ENCODE results near the gene PPP1CA.
A peak's percentile ranks its signal among the peaks of the same experiment; 100 is the strongest.

Gene PPP1CA

GRCh38 chr11:67356387-67356863, 45.2 kb downstream of the PPP1CA start:
- Histone ChIP-seq H3K9me3 (ENCODE audit: control extremely low read depth in 1 of 5, control insufficient read depth in 4 of 5, insufficient read depth in 2 of 5, low read depth in 1 of 5, low read length in 4 of 5) (no peaks in the 10 kb centered on the region), H3K4me3 (ENCODE audit: control insufficient read depth in 1 of 7, extremely low read depth in 1 of 7, insufficient read depth in 4 of 7, low read depth in 2 of 7, low read length in 6 of 7) (no peak overlapping the region), H3K27ac (ENCODE audit: insufficient read depth in 1 of 2, low read depth in 1 of 2, low read length in 2 of 2, poor library complexity in 1 of 2, severe bottlenecking in 2 of 2) (no peak overlapping the region), H3K27me3 (replicated peaks in 2 of 5; ENCODE audit: control insufficient read depth in 4 of 5, insufficient read depth in 5 of 5, low read length in 4 of 5) (no peaks in the 10 kb centered on the region), H3K36me3 (ENCODE audit: control insufficient read depth in 4 of 4, insufficient read depth in 4 of 4, low read length in 3 of 4) (no peaks in the 10 kb centered on the region), H3K4me1 (ENCODE audit: control extremely low read depth in 1 of 4, control insufficient read depth in 4 of 4, insufficient read depth in 4 of 4, low read length in 3 of 4) (peaks cover 6 to 55% (median 31%) of the 10 kb centered on the region in 4 experiments)
- no peak for DNase-seq
- ChIA-PET POLR2A (interaction anchor here (0.6 kb wide), 1 partner anchor 60 kb away, joined by 3 read pairs; no protein-coding TSS in a partner anchor), CTCF (interaction anchor here (1.0 to 20.0 kb wide), 9 partner anchors 9 to 289 kb away, joined by 3 to 892 read pairs (median 3); partner anchors contain the start of genes CLCF1 and RAD9A)
- 41% methylated on average over 3 of the region's 4 CpGs for WGBS (ENCODE audit: insufficient coverage)

- Histone ChIP-seq H3K36me3 (ENCODE audit: control insufficient read depth in 4 of 4, insufficient read depth in 4 of 4, low read length in 3 of 4) (peaks cover 0 to 3% (median 0%) of the 10 kb centered on the region in 4 experiments), H3K27me3 (replicated peaks in 2 of 5; ENCODE audit: control insufficient read depth in 4 of 5, insufficient read depth in 5 of 5, low read length in 4 of 5) (no peaks in the 10 kb centered on the region), H3K27ac (ENCODE audit: insufficient read depth in 1 of 2, low read depth in 1 of 2, low read length in 2 of 2, poor library complexity in 1 of 2, severe bottlenecking in 2 of 2) (no peak overlapping the region), H3K4me1 (ENCODE audit: control extremely low read depth in 1 of 4, control insufficient read depth in 4 of 4, insufficient read depth in 4 of 4, low read length in 3 of 4) (peaks cover 7 to 58% (median 35%) of the 10 kb centered on the region in 4 experiments), H3K4me3 (ENCODE audit: control insufficient read depth in 1 of 7, extremely low read depth in 1 of 7, insufficient read depth in 4 of 7, low read depth in 2 of 7, low read length in 6 of 7) (no peak overlapping the region), H3K9me3 (ENCODE audit: control extremely low read depth in 1 of 5, control insufficient read depth in 4 of 5, insufficient read depth in 2 of 5, low read depth in 1 of 5, low read length in 4 of 5) (no peaks in the 10 kb centered on the region)
- WGBS (ENCODE audit: insufficient coverage) = 100% methylated on average over 1 of the region's 4 CpGs
- no peak for DNase-seq
- POLR2A ChIA-PET = no interaction called here
- CTCF ChIA-PET = interaction anchor here (0.8 to 20.0 kb wide), 10 partner anchors 7 to 290 kb away, joined by 3 to 892 read pairs (median 4); partner anchors contain the start of genes CLCF1 and RAD9A
Measured at GRCh38 chr11:67355794-67356386, 45.8 kb downstream of the PPP1CA start.

- H3K9me3 ChIP-seq (ENCODE audit: control extremely low read depth in 1 of 5, control insufficient read depth in 4 of 5, insufficient read depth in 2 of 5, low read depth in 1 of 5, low read length in 4 of 5) = no peaks in the 10 kb centered on the region
- H3K27ac ChIP-seq (ENCODE audit: insufficient read depth in 1 of 2, low read depth in 1 of 2, low read length in 2 of 2, poor library complexity in 1 of 2, severe bottlenecking in 2 of 2) = peak overlapping the region in 1 of 2 experiments; percentile 54
- CTCF ChIA-PET = interaction anchor here (0.8 to 20.0 kb wide), 6 partner anchors 8 to 118 kb away, joined by 3 to 892 read pairs (median 12); partner anchors contain the start of genes CLCF1 and RAD9A
- DNase-seq = no peak
- H3K4me1 ChIP-seq (ENCODE audit: control extremely low read depth in 1 of 4, control insufficient read depth in 4 of 4, insufficient read depth in 4 of 4, low read length in 3 of 4) = peaks cover 7 to 58% (median 35%) of the 10 kb centered on the region in 4 experiments
- no peaks in the 10 kb centered on the region for H3K27me3 ChIP-seq (replicated peaks in 2 of 5; ENCODE audit: control insufficient read depth in 4 of 5, insufficient read depth in 5 of 5, low read length in 4 of 5)
- no peak overlapping the region for H3K4me3 ChIP-seq (ENCODE audit: control insufficient read depth in 1 of 7, extremely low read depth in 1 of 7, insufficient read depth in 4 of 7, low read depth in 2 of 7, low read length in 6 of 7)
- H3K36me3 ChIP-seq (ENCODE audit: control insufficient read depth in 4 of 4, insufficient read depth in 4 of 4, low read length in 3 of 4) = peaks cover 0 to 4% (median 0%) of the 10 kb centered on the region in 4 experiments
- WGBS (ENCODE audit: insufficient coverage) = 95% methylated on average over 7 of the region's 11 CpGs
- POLR2A ChIA-PET = no interaction called here
Measured at GRCh38 chr11:67355023-67355793, 46.5 kb downstream of the PPP1CA start.

- no peaks in the 10 kb centered on the region for H3K9me3 ChIP-seq (ENCODE audit: control extremely low read depth in 1 of 5, control insufficient read depth in 4 of 5, insufficient read depth in 2 of 5, low read depth in 1 of 5, low read length in 4 of 5)
- H3K27ac ChIP-seq (ENCODE audit: insufficient read depth in 1 of 2, low read depth in 1 of 2, low read length in 2 of 2, poor library complexity in 1 of 2, severe bottlenecking in 2 of 2) = peak overlapping the region; percentile 46 to 92
- H3K4me3 ChIP-seq (ENCODE audit: control insufficient read depth in 1 of 7, extremely low read depth in 1 of 7, insufficient read depth in 4 of 7, low read depth in 2 of 7, low read length in 6 of 7) = peak overlapping the region in 6 of 7 experiments; percentile 50 to 95 (median 84)
- POLR2A ChIA-PET = interaction anchor here (0.6 to 2.5 kb wide), 10 partner anchors 8 to 122 kb away, joined by 3 to 14 read pairs (median 4); partner anchors contain the start of gene ANKRD13D
- peak in 1 of 3 donors; percentile 29 for DNase-seq
- no peaks in the 10 kb centered on the region for H3K27me3 ChIP-seq (replicated peaks in 2 of 5; ENCODE audit: control insufficient read depth in 4 of 5, insufficient read depth in 5 of 5, low read length in 4 of 5)
- 62% methylated on average over 6 of the region's 8 CpGs for WGBS (ENCODE audit: insufficient coverage)
- peaks cover 0 to 4% (median 0%) of the 10 kb centered on the region in 4 experiments for H3K36me3 ChIP-seq (ENCODE audit: control insufficient read depth in 4 of 4, insufficient read depth in 4 of 4, low read length in 3 of 4)
- CTCF ChIA-PET = interaction anchor here (0.6 to 20.0 kb wide), 10 partner anchors 8 to 300 kb away, joined by 3 to 892 read pairs (median 4); partner anchors contain the start of genes CLCF1 and RAD9A
- peaks cover 7 to 58% (median 35%) of the 10 kb centered on the region in 4 experiments for H3K4me1 ChIP-seq (ENCODE audit: control extremely low read depth in 1 of 4, control insufficient read depth in 4 of 4, insufficient read depth in 4 of 4, low read length in 3 of 4)
Measured at GRCh38 chr11:67354075-67355022, 47.3 kb downstream of the PPP1CA start.

- Histone ChIP-seq H3K4me3 (ENCODE audit: control insufficient read depth in 1 of 7, extremely low read depth in 1 of 7, insufficient read depth in 4 of 7, low read depth in 2 of 7, low read length in 6 of 7) (peak within 1 kb of the TSS; percentile 59 to 95 (median 79)), H3K27ac (ENCODE audit: insufficient read depth in 1 of 2, low read depth in 1 of 2, low read length in 2 of 2, poor library complexity in 1 of 2, severe bottlenecking in 2 of 2) (peak within 1 kb of the TSS; percentile 79 to 92), H3K4me1 (ENCODE audit: control extremely low read depth in 1 of 4, control insufficient read depth in 4 of 4, insufficient read depth in 4 of 4, low read length in 3 of 4) (peaks cover 7 to 58% (median 36%) of the 10 kb centered on the region in 4 experiments), H3K36me3 (ENCODE audit: control insufficient read depth in 4 of 4, insufficient read depth in 4 of 4, low read length in 3 of 4) (peaks cover 0 to 4% (median 0%) of the 10 kb centered on the region in 4 experiments), H3K27me3 (replicated peaks in 2 of 5; ENCODE audit: control insufficient read depth in 4 of 5, insufficient read depth in 5 of 5, low read length in 4 of 5) (no peaks in the 10 kb centered on the region), H3K9me3 (ENCODE audit: control extremely low read depth in 1 of 5, control insufficient read depth in 4 of 5, insufficient read depth in 2 of 5, low read depth in 1 of 5, low read length in 4 of 5) (no peaks in the 10 kb centered on the region)
- DNase-seq = peak; percentile 92 to 95 (median 95)
- ChIA-PET CTCF (interaction anchor here (0.6 to 20.0 kb wide), 12 partner anchors 9 to 299 kb away, joined by 3 to 892 read pairs (median 4); partner anchors contain the start of genes CLCF1 and RAD9A), POLR2A (interaction anchor here (0.6 to 2.5 kb wide), 14 partner anchors 9 to 122 kb away, joined by 3 to 14 read pairs (median 4); partner anchors contain the start of genes ANKRD13D and PPP1CA)
- WGBS (ENCODE audit: insufficient coverage) = under 1% methylated on average over 22 of the region's 37 CpGs
Measured at GRCh38 chr11:67353317-67354074, 48.2 kb downstream of the PPP1CA start, which contains the start of gene POLD4. Gene POLD4, minus strand, starts transcription at chr11:67353546. Its CDS starts 147 bp downstream, at chr11:67353399.
